Smooth muscle cell (in vitro differentiated cells): ENCODE results near the gene CPOX. TPM values are rescaled to one million over a fixed set of nuclear protein-coding genes. Genes with fewer than 3 reads are reported as not detected.

Experiments
- DNase-seq: peaks from one replicate; lab custom pipeline; 2025; ENCODE audit not compliant: unreplicated experiment; lab: John Stamatoyannopoulos, UW
- H2AFZ ChIP-seq: fragments of 200-600 bp; sonication (generic); 2 replicates; pipeline ENCODE4 v1.6.0; 2016; ENCODE audit warnings: antibody characterized with exemption, low read depth, mild to moderate bottlenecking
- H3F3A ChIP-seq: fragments of 200-600 bp; sonication (generic); 2 replicates; pipeline ENCODE4 v1.6.0; 2017; ENCODE audit warnings: antibody characterized with exemption, low read depth
- H3K27ac ChIP-seq: fragments of 200-600 bp; sonication (generic); 2 replicates; pipeline ENCODE4 v1.5.1; 2016; ENCODE audit warnings: low read depth, mild to moderate bottlenecking
- H3K27me3 ChIP-seq: fragments of 200-600 bp; sonication (generic); 2 replicates; pipeline ENCODE4 v1.6.1; 2016; ENCODE audit warnings: low read depth, mild to moderate bottlenecking
- H3K36me3 ChIP-seq: fragments of 200-600 bp; sonication (generic); 2 replicates; pipeline ENCODE4 v1.5.1; 2016; ENCODE audit warnings: low read depth
- H3K4me1 ChIP-seq: fragments of 200-600 bp; sonication (generic); 2 replicates; pipeline ENCODE4 v1.5.1; 2016; ENCODE audit warnings: low read depth
- H3K4me2 ChIP-seq: fragments of 200-600 bp; sonication (generic); 2 replicates; pipeline ENCODE4 v1.6.0; 2016; ENCODE audit warnings: mild to moderate bottlenecking
- H3K4me3 ChIP-seq: fragments of 200-600 bp; sonication (generic); 2 replicates; pipeline ENCODE4 v1.5.1; 2016; ENCODE audit warnings: mild to moderate bottlenecking
- H3K79me2 ChIP-seq: fragments of 200-600 bp; sonication (generic); 2 replicates; pipeline ENCODE4 v1.6.0; 2016; ENCODE audit warnings: low read depth, mild to moderate bottlenecking
- H3K9ac ChIP-seq: fragments of 200-600 bp; sonication (generic); 2 replicates; pipeline ENCODE4 v1.6.0; 2016; ENCODE audit warnings: low read depth
- H3K9me3 ChIP-seq: fragments of 200-600 bp; sonication (generic); replicated peaks from 2 replicates; pipeline ENCODE4 v1.5.1; 2016; ENCODE audit warnings: low read depth
- H4K20me1 ChIP-seq: fragments of 200-600 bp; sonication (generic); 2 replicates; pipeline ENCODE4 v1.6.0; 2016; ENCODE audit warnings: low read depth
- WGBS: methylation state at CpG from one replicate; pipeline ENCODE4 v1.1.7; 2016; ENCODE audit warnings: low lambda C conversion rate; 5-methylcytosine and 5-hydroxymethylcytosine counted together
- polyA plus RNA-seq: library from polyadenylated mRNA; unstranded; fragments of >200 nt; fragmentation: Nextera tagmentation; extraction: Ambion mirVana; gene quantifications from 2 replicates; pipeline ENCODE4 v1.2.1, GENCODE V29; 2016
- total RNA-seq: library from RNA; depleted of rRNA; stranded (reverse); fragments of >200 nt; gene quantifications from 2 replicates; pipeline ENCODE4 v1.2.3, GENCODE V29; 2014
- TF ChIP-seq, protein P1 (sequence below): fragments of 200-600 bp; sonication (generic); IDR thresholded peaks from 2 replicates; pipeline ENCODE4 v1.5.1; 2017; ENCODE audit warnings: borderline replicate concordance, mild to moderate bottlenecking, antibody characterized with exemption; ENCODE audit not compliant: insufficient read depth, poor library complexity, severe bottlenecking

CPOX gene
- total and polyA plus RNA-seq, 2 experiments from 2014 or later, result 19.3 to 44.8 TPM

DNA sequence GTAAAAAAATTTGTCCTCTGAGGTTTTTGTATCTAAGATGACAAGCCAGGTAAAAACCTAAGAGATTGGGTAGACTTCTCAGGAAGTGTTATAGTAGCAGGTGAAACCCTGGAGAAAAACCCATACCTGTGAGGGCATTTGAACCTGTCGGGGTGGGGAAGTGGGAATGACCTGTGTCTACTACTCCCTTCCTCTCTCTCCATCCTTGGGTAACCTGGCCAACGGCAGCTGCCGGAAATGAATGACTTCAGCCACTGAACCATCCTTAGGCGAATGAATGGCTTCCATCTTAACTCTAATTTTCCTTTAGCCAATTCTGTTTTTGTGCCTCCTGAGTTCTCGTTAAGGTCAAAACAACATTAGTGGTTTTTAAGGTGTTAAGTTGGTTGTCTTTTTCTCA, 44.9 kb downstream of the CPOX start:
- TF ChIP-seq, protein P1, sequence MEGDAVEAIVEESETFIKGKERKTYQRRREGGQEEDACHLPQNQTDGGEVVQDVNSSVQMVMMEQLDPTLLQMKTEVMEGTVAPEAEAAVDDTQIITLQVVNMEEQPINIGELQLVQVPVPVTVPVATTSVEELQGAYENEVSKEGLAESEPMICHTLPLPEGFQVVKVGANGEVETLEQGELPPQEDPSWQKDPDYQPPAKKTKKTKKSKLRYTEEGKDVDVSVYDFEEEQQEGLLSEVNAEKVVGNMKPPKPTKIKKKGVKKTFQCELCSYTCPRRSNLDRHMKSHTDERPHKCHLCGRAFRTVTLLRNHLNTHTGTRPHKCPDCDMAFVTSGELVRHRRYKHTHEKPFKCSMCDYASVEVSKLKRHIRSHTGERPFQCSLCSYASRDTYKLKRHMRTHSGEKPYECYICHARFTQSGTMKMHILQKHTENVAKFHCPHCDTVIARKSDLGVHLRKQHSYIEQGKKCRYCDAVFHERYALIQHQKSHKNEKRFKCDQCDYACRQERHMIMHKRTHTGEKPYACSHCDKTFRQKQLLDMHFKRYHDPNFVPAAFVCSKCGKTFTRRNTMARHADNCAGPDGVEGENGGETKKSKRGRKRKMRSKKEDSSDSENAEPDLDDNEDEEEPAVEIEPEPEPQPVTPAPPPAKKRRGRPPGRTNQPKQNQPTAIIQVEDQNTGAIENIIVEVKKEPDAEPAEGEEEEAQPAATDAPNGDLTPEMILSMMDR, result no peak
- no peaks in the 10 kb centered on the region for H3F3A ChIP-seq
- no peak overlapping the region for H3K4me3 ChIP-seq
- no peaks in the 10 kb centered on the region for H3K36me3 ChIP-seq
- no peaks in the 10 kb centered on the region for H3K79me2 ChIP-seq
- no peaks in the 10 kb centered on the region for H4K20me1 ChIP-seq
- DNase-seq, result no peak
- H3K4me1 ChIP-seq, result no peaks in the 10 kb centered on the region
- H3K27ac ChIP-seq, result no peak overlapping the region
- no peaks in the 10 kb centered on the region for H3K9me3 ChIP-seq
- no peaks in the 10 kb centered on the region for H3K27me3 ChIP-seq
- no peak overlapping the region for H3K4me2 ChIP-seq
- H3K9ac ChIP-seq, result no peak overlapping the region
- no peak overlapping the region for H2AFZ ChIP-seq
- WGBS, result 86% methylated on average over 5 of the region's 5 CpGs

DNA sequence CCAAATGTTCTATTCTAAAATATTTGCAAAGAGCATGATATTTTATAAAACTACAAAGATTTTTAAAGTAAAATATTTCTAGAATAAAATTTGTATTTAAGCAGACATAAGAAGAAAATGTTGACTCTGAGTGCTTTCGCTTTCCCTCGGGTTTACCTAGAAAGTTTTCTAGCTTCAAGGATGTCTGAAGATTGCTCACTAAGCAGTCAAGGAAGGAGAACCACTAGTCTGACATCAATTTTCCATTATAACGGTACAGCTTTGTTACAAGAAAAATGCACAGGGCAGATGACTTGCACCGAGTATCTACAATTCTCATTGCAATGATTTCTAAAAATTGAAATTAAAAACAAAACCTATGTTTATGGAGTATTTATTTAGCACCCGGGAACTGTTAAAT, 47.5 kb downstream of the CPOX start:
- Histone ChIP-seq H3F3A (no peaks in the 10 kb centered on the region), H3K4me1 (no peaks in the 10 kb centered on the region), H3K9ac (no peak overlapping the region), H3K36me3 (no peaks in the 10 kb centered on the region), H3K9me3 (no peaks in the 10 kb centered on the region), H4K20me1 (no peaks in the 10 kb centered on the region), H3K79me2 (no peaks in the 10 kb centered on the region), H3K27me3 (no peaks in the 10 kb centered on the region), H3K4me3 (no peak overlapping the region), H2AFZ (no peak overlapping the region), H3K27ac (no peak overlapping the region), H3K4me2 (no peak overlapping the region)
- DNase-seq, result no peak
- 91% methylated on average over 5 of the region's 5 CpGs for WGBS
- TF ChIP-seq, protein P1, result no peak

DNA sequence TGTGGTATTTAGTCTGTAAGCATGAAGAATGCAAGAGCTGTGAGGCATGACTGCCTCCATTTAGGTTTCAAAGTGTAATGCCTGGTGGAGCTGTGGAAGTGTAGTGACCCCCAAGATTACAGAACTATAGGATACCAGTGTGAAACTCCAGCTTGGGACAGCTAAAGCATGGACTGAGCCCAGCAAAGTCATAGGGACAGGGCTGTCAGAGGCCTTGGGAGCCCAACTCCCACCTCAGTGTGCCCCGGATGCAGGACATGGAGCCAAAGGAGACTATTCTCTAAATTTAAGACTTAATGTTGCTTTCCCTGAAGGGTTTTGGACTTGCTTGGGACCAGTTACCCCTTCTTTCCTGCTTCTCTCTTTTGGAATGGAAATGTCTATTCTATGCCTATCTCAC, 50.8 kb downstream of the CPOX start:
- H4K20me1 ChIP-seq, result no peaks in the 10 kb centered on the region
- no peaks in the 10 kb centered on the region for H3K79me2 ChIP-seq
- H3K27ac ChIP-seq, result no peak overlapping the region
- TF ChIP-seq, protein P1, result no peak
- H3K27me3 ChIP-seq, result no peaks in the 10 kb centered on the region
- no peaks in the 10 kb centered on the region for H3K4me1 ChIP-seq
- WGBS, result 100% methylated on average over 1 of the region's 1 CpG
- no peak overlapping the region for H3K4me2 ChIP-seq
- H3K36me3 ChIP-seq, result no peaks in the 10 kb centered on the region
- H3K9ac ChIP-seq, result no peak overlapping the region
- DNase-seq, result no peak
- no peak overlapping the region for H3K4me3 ChIP-seq
- H3K9me3 ChIP-seq, result no peaks in the 10 kb centered on the region
- H2AFZ ChIP-seq, result no peak overlapping the region
- H3F3A ChIP-seq, result no peaks in the 10 kb centered on the region

DNA sequence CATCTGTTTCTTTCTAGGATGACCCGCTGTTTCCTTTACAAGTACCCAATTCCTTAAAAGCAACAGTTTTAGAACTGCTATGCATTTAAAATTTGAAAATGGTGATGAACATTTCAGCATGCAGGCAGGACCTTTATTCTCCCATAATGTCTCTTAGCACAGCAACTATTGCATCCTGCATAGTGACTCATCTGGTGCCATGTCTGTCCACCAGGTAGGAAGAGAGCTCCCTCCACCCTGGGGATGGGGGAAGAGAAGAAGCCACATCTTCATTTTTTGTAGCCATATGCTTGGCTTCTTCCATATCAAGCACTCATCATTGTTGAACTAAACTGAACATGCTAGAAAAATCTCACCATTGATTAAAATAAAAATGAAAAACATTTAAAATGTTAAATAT, 51.7 kb downstream of the CPOX start:
- TF ChIP-seq, protein P1, result no peak
- DNase-seq, result no peak
- Histone ChIP-seq H3K27ac (no peak overlapping the region), H3K79me2 (no peaks in the 10 kb centered on the region), H3K27me3 (no peaks in the 10 kb centered on the region), H3F3A (no peaks in the 10 kb centered on the region), H3K4me1 (no peaks in the 10 kb centered on the region), H2AFZ (no peak overlapping the region), H4K20me1 (no peaks in the 10 kb centered on the region), H3K9me3 (no peaks in the 10 kb centered on the region), H3K9ac (no peak overlapping the region), H3K4me3 (no peak overlapping the region), H3K4me2 (no peak overlapping the region), H3K36me3 (no peaks in the 10 kb centered on the region)
- 95% methylated on average over 1 of the region's 1 CpG for WGBS
